Neural cell (in vitro differentiated cells): Measurements from ENCODE around the gene SMIM44.

ENCODE experiments used
- EP300 ChIP-seq: fragments of 450-650 bp; conservative IDR thresholded peaks from 2 replicates; pipeline ENCODE4 v1.6.1; 2014; ENCODE audit warnings: antibody characterized with exemption, mild to moderate bottlenecking, moderate library complexity; ENCODE audit not compliant: poor library complexity, severe bottlenecking
- EZH2 ChIP-seq: fragments of 200-600, 300-800 bp; shearing (Covaris generic), sonication (generic); IDR thresholded peaks from 2 replicates; pipeline ENCODE4 v1.6.1; 2014; ENCODE audit warnings: antibody characterized with exemption, low read length, borderline replicate concordance, mild to moderate bottlenecking; ENCODE audit not compliant: insufficient read depth, poor library complexity, severe bottlenecking
- REST ChIP-seq: IDR thresholded peaks from 2 replicates; pipeline ENCODE4 v1.6.1; 2012; ENCODE audit warnings: borderline replicate concordance
- TF ChIP-seq, protein P1 (sequence below): fragments of 450-650 bp; IDR thresholded peaks from 2 replicates; pipeline ENCODE4 v1.5.1; 2014; ENCODE audit warnings: antibody characterized with exemption, mild to moderate bottlenecking, moderate library complexity; ENCODE audit not compliant: poor library complexity, severe bottlenecking

DNA sequence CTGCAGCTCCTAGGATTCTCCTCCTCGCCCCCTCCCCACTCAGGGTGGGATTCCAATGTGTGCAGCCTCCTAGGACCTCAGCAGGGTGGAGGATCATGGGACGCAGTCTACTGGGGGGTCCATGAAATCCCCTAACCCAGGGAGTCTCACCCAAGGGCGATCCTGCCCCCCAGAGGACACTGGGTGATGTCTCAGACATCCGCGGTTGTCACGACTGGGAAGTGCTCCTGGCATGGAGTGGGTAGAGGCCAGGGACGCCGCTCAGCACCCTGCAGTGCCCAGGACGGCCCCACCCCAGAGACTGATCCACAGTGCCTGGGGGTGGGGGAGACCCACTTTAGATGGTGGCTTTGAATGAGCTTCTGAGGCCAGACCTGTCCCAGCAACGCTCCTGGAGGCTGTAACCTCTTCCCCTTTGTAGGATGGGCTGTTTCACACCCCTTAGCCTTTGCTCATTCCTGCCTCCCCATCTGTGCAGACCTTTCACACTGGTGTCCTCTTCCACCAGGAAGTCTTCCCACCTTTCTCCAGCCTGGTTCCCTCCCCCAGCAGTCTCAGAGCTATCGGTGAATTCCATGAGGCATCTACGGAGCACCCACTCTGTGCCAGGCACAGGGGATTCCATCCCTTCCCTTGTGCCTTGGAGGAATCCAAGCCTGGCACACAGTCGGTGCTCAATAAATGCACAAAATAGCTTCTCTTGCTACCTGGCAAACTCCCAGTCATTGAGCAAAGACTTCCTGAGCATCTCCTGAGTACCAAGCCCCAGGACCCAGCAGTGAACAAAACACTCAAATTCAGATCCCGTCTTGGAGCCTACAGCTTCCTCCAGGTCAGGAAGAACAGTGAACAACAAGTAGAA is 13.4 kb downstream of the SMIM44 start:
- TF ChIP-seq EZH2 (no peak), EP300 (no peak), REST (no peak)
- TF ChIP-seq, protein P1, sequence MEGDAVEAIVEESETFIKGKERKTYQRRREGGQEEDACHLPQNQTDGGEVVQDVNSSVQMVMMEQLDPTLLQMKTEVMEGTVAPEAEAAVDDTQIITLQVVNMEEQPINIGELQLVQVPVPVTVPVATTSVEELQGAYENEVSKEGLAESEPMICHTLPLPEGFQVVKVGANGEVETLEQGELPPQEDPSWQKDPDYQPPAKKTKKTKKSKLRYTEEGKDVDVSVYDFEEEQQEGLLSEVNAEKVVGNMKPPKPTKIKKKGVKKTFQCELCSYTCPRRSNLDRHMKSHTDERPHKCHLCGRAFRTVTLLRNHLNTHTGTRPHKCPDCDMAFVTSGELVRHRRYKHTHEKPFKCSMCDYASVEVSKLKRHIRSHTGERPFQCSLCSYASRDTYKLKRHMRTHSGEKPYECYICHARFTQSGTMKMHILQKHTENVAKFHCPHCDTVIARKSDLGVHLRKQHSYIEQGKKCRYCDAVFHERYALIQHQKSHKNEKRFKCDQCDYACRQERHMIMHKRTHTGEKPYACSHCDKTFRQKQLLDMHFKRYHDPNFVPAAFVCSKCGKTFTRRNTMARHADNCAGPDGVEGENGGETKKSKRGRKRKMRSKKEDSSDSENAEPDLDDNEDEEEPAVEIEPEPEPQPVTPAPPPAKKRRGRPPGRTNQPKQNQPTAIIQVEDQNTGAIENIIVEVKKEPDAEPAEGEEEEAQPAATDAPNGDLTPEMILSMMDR, result no peak
